HG02623 (cell line): ENCODE measurements around the gene SPATA2.

ENCODE experiments used
- ATAC-seq: cut with Tn5 transposase; IDR thresholded peaks from one replicate; pipeline ENCODE4 v1.9.1; 2021; ENCODE audit warnings: moderate library complexity; ENCODE audit not compliant: unreplicated experiment

SPATA2 gene

GRCh38 chr20:49936153-49937026, 21.1 kb upstream of the SPATA2 start, which contains the start of gene RNF114:
TSS of gene RNF114 (plus strand) at chr20:49936397. CDS start at chr20:49936413, 16 bp downstream.
- ATAC-seq, result peak; percentile 54

GRCh38 chr20:49935746-49936152, 20.4 kb upstream of the SPATA2 start:
- ATAC-seq, result no peak

- no peak for ATAC-seq
Observed at GRCh38 chr20:49929142-49929494, 13.8 kb upstream of the SPATA2 start.

- ATAC-seq, result no peak
Observed at GRCh38 chr20:49928411-49929141, 13.2 kb upstream of the SPATA2 start.

- ATAC-seq, result no peak
Observed at GRCh38 chr20:49925901-49926454, 10.6 kb upstream of the SPATA2 start.

GRCh38 chr20:49924247-49924646, 8.9 kb upstream of the SPATA2 start:
- ATAC-seq, result no peak

- no peak for ATAC-seq
Observed at GRCh38 chr20:49919461-49919860, 4.1 kb upstream of the SPATA2 start.

GRCh38 chr20:49919009-49919408, 3.7 kb upstream of the SPATA2 start:
- ATAC-seq, result no peak

- ATAC-seq, result no peak
Observed at GRCh38 chr20:49918446-49918845, 3.1 kb upstream of the SPATA2 start.

- ATAC-seq, result no peak
Observed at GRCh38 chr20:49916146-49917002, 1.0 kb upstream of the SPATA2 start.

GRCh38 chr20:49915118-49915379, 280 bp downstream of the SPATA2 start:
- peak; percentile 2 for ATAC-seq

GRCh38 chr20:49914310-49915117, 815 bp downstream of the SPATA2 start:
- no peak for ATAC-seq

GRCh38 chr20:49913399-49914047, 1.8 kb downstream of the SPATA2 start:
- no peak for ATAC-seq

- no peak for ATAC-seq
Observed at GRCh38 chr20:49910340-49910706, 5.0 kb downstream of the SPATA2 start.

GRCh38 chr20:49909499-49910339, 5.6 kb downstream of the SPATA2 start:
- ATAC-seq, result no peak

- ATAC-seq, result no peak
Observed at GRCh38 chr20:49908258-49908565, 7.1 kb downstream of the SPATA2 start.

- no peak for ATAC-seq
Observed at GRCh38 chr20:49907405-49908257, 7.7 kb downstream of the SPATA2 start.

- no peak for ATAC-seq
Observed at GRCh38 chr20:49906615-49907154, 8.6 kb downstream of the SPATA2 start.
